Epidermal melanocyte (primary cell): Measurements from ENCODE around the gene ANKMY1.
"Not testable (repeated sequence)": the region's sequence is repeated elsewhere in the genome, so short reads cannot be mapped to it uniquely, and the experiment has no call there.

Experiments used
- DNase-seq: peaks from one replicate; pipeline ENCODE4 v3.0.0; 2011; ENCODE audit warnings: low spot score; ENCODE audit not compliant: insufficient read length

ANKMY1 gene

GRCh38 chr2:240522406-240522805, 35.4 kb downstream of the ANKMY1 start:
- no peak for DNase-seq

GRCh38 chr2:240521885-240522284, 35.9 kb downstream of the ANKMY1 start:
- not testable (repeated sequence) for DNase-seq

DNA sequence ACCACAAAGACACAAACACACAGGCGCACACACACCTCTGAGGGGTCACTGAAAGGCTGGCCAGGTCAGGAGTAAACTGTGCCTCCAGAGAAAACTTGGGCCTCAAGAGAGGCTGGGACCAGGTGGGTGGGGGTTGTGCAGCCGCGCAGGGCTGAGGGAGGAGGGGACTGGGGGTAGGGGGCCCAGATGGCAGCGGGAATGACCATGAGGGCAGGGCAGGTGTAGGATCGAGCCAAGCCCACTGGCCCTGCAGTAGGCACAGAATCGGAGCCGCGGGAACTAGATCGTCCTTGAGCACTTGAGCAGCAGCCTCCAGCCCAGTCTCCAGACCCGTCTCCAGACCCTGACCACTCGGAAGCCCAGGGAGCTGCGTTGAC, 36.8 kb downstream of the ANKMY1 start:
- DNase-seq, result no peak

GRCh38 chr2:240520130-240520973, 37.4 kb downstream of the ANKMY1 start:
- no peak for DNase-seq

- no peak for DNase-seq
These were observed 38.2 kb downstream of the ANKMY1 start for GRCh38 chr2:240519396-240520129.

DNA sequence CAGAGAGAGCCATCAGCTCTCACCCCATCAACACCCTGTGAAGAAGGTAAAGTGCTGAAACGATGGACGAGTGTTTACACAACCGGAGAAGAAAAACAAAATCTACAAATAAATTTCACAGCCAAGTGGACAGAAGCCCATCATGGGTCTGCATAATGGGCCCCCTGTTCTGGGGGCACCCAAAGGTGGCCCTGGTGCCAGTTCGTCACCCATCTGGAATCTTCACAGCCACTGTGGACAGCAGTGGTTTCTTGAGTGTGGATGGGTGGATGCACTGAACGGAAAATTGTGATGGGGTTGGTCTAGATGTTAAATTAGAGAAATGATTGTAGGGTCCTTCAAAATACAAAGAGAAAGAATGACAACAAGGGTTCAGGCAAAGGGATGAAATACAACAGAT, 38.8 kb downstream of the ANKMY1 start:
- DNase-seq, result no peak

GRCh38 chr2:240517342-240517741, 40.4 kb downstream of the ANKMY1 start:
- DNase-seq, result no peak

GRCh38 chr2:240514631-240515030, 43.2 kb downstream of the ANKMY1 start:
- DNase-seq, result no peak

- peak; percentile 81 for DNase-seq
These were observed 44.1 kb downstream of the ANKMY1 start for GRCh38 chr2:240513549-240514287.

DNA sequence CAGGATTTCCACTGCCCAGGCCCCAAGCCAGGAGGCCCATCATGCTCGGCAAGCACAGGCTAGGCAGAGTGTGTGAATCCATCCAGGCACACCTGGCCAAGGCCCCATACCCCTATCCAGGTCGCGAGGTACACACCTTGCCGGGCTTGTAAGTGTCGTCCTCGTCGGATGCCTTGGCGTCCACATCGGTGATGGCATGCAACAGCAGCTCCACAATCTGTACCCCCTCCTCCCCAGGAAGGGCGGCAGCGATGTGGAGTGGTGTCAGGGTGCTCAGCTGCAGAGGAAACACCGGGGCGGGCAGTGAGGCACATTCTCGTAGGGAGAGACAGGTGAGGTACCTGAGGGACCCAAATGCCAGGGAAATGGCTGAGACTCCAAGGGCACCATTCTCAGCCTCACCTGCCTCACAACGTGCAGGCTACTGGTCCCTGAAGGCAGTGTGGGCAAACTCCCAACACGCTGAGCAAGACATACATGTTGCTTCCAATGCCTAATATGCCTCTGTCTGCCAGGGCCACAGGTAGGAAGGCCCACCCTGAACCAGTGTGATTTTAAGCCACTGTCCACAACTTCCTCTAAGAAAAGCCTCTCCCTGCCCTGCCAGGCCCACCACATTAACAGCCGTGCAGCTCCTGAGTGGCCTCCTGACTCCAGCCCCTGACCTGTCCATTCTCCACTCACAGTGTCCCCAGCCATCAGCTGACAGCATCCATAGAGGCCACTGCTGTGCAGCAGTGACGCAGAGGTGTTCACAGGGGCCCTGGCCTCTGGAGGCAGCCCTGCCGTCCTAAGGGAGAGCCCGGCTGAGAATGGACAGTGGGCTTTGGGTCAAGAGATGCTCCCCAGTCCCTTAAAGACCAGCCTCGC, 44.9 kb downstream of the ANKMY1 start:
- DNase-seq, result no peak

GRCh38 chr2:240512109-240512485, 45.7 kb downstream of the ANKMY1 start:
- DNase-seq, result no peak

GRCh38 chr2:240511351-240512108, 46.3 kb downstream of the ANKMY1 start:
- DNase-seq, result no peak

DNA sequence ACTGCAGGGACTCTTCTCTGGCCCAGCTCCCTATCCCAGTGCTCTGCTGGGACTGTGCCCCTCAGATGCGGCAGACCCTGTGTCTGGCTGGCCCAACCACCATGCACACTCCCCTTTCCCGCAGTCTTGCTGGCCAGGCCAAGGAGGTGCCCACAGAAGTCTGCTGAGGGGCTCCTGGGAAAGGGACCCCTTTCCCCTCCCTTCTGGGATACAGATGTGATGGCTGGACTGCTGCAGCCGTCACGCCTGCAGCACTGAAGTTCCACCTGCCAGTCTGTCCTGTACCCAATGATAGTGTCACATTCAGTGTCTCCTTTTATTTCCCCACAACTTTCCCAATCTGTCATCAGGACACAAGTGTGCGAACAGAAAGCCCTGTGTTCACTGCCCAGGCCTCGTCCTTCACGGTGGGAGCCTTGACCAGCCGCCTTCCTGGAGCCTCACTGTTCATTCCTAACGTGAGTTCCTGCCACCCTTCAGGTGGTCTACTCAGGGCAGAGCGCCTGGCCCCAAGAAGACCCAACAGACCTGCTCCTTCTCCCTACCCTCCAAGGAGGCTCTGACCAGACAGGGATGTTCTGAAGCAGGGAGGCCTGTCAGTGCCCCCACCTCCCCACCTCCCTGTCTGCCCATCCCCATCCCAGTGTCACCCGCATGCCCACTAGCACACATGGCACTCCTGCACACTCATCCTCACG, 47.1 kb downstream of the ANKMY1 start:
- DNase-seq, result no peak

DNA sequence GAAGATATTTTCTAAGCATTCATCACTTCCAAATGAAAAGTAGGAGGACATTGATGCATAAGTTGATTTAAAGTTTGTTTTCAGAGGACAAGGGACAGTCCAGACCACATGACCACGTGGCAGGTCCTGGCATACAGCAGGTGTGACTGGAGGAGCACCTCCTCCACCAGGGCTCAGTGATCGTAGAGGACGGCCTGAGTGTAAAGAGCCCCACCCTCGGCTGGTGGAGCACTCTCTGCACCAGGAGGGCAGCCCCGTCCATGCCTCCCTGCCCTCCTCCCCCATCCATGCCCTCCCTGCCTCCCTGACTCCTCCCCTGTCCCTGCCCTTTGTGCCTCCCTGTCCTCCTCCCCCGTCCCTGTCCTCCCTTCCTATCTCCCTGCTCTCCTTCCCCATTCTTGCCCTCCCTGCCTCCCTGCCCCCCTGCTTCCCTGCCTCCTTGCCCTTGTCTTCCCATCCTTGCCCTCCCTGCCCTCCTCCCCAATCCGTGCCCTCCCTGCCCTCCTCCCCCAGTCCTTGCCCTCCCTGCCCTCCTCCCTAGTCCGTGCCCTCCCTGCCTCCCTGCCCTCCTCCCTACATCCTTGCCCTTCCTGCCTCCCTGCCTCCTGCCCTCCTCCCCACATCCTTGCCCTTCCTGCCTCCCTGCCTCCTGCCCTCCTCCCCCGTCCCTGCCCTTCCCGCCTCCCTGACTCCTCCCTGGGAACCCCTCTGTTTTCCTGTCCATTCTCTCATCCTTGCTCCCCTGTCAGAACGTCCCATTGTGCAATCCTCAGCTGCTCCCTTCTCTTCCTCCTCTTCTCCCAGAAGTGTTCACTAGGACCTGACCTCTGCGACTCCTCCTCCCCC, 47.9 kb downstream of the ANKMY1 start:
- no peak for DNase-seq

GRCh38 chr2:240508832-240509545, 48.8 kb downstream of the ANKMY1 start:
- no peak for DNase-seq

DNA sequence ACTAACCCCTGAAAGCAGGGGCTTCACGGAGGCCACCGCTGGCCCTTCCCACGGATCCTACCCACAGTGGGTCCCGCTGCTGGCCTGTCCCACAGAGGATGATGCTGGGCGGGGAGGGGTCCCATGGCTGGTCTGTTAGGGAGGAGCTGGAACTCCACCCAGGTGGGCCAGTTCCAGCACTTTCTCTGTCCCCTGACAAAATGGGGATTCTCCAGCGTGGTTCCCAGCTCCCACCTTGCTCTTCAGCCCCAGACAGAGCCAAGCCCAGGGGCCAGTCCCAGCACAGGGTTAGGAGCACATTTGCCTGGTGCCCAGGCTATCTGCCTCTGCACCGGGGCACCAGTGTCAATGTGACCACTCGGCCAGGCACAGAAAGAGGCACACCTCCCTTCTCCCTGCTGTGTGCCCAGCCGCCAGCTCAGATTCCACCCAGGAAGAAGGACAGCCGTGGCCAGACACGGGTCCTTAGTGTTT, 50.0 kb downstream of the ANKMY1 start:
- DNase-seq, result no peak

DNA sequence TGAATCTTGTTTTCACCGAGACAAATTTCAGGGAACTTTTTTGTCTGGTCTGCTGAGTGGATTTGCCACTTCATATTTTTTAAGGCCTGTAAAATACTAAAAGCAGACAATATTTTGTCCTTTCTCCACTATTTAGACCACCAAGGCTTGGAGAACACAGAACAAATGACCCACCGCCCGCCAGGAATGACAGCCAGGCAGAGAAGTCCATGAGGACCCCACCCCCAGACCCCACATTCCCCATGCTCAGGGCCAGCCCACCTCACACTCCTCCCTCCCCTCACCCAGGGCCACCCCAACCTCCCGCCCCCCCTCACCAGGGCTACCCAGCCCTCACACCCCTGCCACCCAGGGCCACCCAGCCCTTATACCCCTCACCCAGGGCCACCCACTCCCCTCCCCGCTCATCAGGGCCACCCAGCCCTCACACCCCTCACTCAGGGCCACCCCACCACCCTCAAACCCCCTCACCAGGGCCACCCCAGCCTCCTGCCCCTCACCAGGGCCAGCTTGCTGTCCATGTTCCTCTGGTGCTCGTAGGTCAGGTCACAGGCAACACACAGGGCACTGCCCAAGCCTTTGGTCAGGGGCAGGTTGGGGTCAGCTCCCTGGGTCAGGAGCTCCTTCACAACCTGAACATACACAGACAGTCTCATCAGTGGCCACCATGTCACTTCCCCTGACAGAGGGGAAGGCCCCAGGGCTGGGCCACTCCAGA, 50.6 kb downstream of the ANKMY1 start:
- DNase-seq, result no peak
